ENCODE results near the gene VMP1.

- TF ChIP-seq MAX (IDR thresholded peaks at IDR 0.05) (no peak), CTCF (IDR thresholded peaks at IDR 0.05; ENCODE audit: low read depth, low read length, missing input control) (no peak), REST (IDR thresholded peaks at IDR 0.05) (no peak), FOXA1 (IDR thresholded peaks at IDR 0.05) (no peak), EGR1 (IDR thresholded peaks at IDR 0.05; ENCODE audit: low read depth in 2 of 2) (no peak), RAD21 (IDR thresholded peaks at IDR 0.05) (no peak), ATF3 (IDR thresholded peaks at IDR 0.05) (no peak), ZBTB33 (IDR thresholded peaks at IDR 0.05) (no peak), TAF1 (conservative IDR thresholded peaks at IDR 0.05) (no peak), GABPA (IDR thresholded peaks at IDR 0.05 in 1 of 2, conservative IDR thresholded peaks at IDR 0.05 in 1 of 2) (no peak), YY1 (IDR thresholded peaks at IDR 0.05) (no peak), SP1 (IDR thresholded peaks at IDR 0.05) (no peak), RXRA (IDR thresholded peaks at IDR 0.05) (peak in 1 of 2 donors; percentile 29)
Measured at GRCh38 chr17:59785091-59785799, 77.8 kb downstream of the VMP1 start.

Measured in liver (tissue), 3 donors.